K562 treated with DMSO at 1 percent for 12 hours (cell line): Measurements from ENCODE around the gene NTRK2. TPM values are rescaled to one million over a fixed set of nuclear protein-coding genes. Genes with fewer than 3 reads are reported as not detected.

ENCODE experiments used
- total RNA-seq: library from RNA; unstranded; fragments of 300-600 nt; gene quantifications from 2 replicates; pipeline ENCODE4 v1.2.3, GENCODE V29; 2022; ENCODE audit not compliant: insufficient read depth

The NTRK2 gene
- total RNA-seq, result not detected in 2 replicates

GRCh38 chr9:84669288-84670137, at the start of gene NTRK2:
Gene NTRK2 (plus strand): TSS chr9:84669729. CDS start chr9:84670749, 1,020 bp downstream.

